ENCODE data around the gene RSPH1.

GRCh38 chr21:42463861-42464515 lies 32.0 kb downstream of the RSPH1 start:
- TF ChIP-seq, protein P1, sequence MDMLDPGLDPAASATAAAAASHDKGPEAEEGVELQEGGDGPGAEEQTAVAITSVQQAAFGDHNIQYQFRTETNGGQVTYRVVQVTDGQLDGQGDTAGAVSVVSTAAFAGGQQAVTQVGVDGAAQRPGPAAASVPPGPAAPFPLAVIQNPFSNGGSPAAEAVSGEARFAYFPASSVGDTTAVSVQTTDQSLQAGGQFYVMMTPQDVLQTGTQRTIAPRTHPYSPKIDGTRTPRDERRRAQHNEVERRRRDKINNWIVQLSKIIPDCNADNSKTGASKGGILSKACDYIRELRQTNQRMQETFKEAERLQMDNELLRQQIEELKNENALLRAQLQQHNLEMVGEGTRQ (IDR thresholded peaks at IDR 0.05; ENCODE audit: low read depth, low read length): no peak
- TF ChIP-seq SMC3 (IDR thresholded peaks at IDR 0.05; ENCODE audit: low read depth, low read length): no peak
- TF ChIP-seq CTCF (conservative IDR thresholded peaks at IDR 0.05; ENCODE audit: low read depth, low read length): no peak
- TF ChIP-seq BHLHE40 (IDR thresholded peaks at IDR 0.05; ENCODE audit: low read depth, low read length): no peak
- TF ChIP-seq MAZ (IDR thresholded peaks at IDR 0.05; ENCODE audit: borderline replicate concordance, low read depth, low read length): no peak
- no peak for TF ChIP-seq POLR2A (IDR thresholded peaks at IDR 0.05; ENCODE audit: low read depth, low read length)
- no peak for TF ChIP-seq FOS (IDR thresholded peaks at IDR 0.05; ENCODE audit: low read depth, low read length)
- no peak for TF ChIP-seq CEBPB (IDR thresholded peaks at IDR 0.05; ENCODE audit: low read depth, low read length)
- no peak for TF ChIP-seq RAD21 (IDR thresholded peaks at IDR 0.05; ENCODE audit: low read length)
- TF ChIP-seq MAFK (IDR thresholded peaks at IDR 0.05; ENCODE audit: low read depth, low read length): no peak
- no peak for TF ChIP-seq CHD1 (IDR thresholded peaks at IDR 0.05; ENCODE audit: low read depth, low read length)

All from IMR-90 (cell line).